ENCODE data around the gene LCE3E.
A peak's percentile ranks its signal among the peaks of the same experiment; 100 is the strongest.
"Not testable (repeated sequence)": the region's sequence is repeated elsewhere in the genome, so short reads cannot be mapped to it uniquely, and the experiment has no call there.

Gene LCE3E, protein sequence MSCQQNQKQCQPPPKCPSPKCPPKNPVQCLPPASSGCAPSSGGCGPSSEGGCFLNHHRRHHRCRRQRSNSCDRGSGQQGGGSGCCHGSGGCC

GRCh38 chr1:152566681-152567080 lies at the start of gene LCE3E:
LCE3E (minus strand) TSS chr1:152566780; CDS start chr1:152566208, 572 bp downstream.
- no peak for DNase-seq

DNA sequence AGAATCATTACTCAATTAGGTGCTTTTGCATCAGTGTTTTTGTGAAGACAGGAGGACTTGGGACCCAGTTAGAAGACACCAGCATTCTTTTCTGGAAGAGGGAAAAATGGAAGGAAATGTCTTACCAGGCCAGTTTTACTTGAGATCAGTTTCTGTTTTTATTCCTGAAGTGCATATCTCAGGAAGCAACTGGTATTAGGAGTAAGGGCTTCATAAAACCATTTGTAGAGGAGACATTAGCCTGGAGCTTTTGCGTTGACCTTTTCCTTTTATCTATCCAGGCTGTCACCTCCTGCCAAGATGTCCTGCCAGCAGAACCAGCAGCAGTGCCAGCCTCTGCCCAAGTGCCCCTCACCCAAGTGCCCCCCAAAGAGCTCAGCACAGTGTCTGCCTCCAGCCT lies 46.9 kb upstream of the LCE3E start, which contains the start of gene LCE3B:
Gene LCE3B (plus strand): TSS at position 301 of the 400 bp plus-strand sequence. CDS start 0 bp downstream, at position 301.
- no peak for DNase-seq

DNA sequence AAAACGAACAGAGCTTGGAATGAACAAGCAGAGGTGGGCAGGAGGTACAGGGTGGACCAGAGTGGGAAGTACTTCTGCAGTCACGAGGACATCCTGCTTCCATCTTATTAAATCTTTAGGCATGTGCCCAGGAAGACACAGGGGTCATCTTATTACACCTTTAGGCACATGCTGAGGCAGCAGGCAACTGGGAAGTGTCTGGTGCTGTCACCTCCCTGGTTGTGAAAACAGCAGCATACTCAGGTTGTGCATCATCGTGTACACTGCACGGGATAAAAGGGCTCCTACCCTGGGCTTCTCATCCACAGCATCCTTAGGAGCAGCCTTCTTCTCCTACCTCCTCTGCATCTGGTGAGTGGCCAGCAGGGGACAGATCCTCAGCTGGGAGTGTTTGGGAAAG lies 33.4 kb upstream of the LCE3E start, which contains the start of gene LCE3C:
Gene LCE3C (plus strand): TSS at position 301 of the 400 bp plus-strand sequence. CDS start 498 bp downstream, outside the sequence.
- no peak for DNase-seq

DNA sequence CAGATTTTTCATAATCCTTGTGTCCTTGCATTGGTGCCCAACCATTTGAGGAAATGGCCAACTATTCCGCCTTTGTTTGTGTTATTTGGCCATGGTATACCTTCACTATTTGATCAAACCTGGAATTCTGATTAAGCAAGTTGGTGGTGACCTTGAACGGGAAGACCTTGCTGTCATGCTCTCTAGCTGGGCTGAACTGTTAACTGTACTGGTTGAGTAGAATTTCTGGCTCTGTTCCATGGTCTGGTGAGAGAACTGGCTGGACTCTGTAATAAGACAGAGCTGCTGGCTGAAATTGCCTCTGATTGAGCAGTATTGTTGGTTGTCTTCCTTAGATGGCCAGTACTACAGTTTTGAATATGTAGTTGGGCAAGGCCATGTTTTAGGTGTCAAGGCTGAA lies 30.4 kb upstream of the LCE3E start:
- no peak for DNase-seq

GRCh38 chr1:152585586-152585985 lies 19.0 kb upstream of the LCE3E start:
- no peak for DNase-seq

GRCh38 chr1:152582647-152583046 lies 16.1 kb upstream of the LCE3E start:
- no peak for DNase-seq

- no peak for DNase-seq
These were observed 13.9 kb upstream of the LCE3E start, which contains the start of gene LCE3D for GRCh38 chr1:152580433-152580832. LCE3D (minus strand) TSS chr1:152580516; CDS start chr1:152579936, 580 bp downstream.

DNA sequence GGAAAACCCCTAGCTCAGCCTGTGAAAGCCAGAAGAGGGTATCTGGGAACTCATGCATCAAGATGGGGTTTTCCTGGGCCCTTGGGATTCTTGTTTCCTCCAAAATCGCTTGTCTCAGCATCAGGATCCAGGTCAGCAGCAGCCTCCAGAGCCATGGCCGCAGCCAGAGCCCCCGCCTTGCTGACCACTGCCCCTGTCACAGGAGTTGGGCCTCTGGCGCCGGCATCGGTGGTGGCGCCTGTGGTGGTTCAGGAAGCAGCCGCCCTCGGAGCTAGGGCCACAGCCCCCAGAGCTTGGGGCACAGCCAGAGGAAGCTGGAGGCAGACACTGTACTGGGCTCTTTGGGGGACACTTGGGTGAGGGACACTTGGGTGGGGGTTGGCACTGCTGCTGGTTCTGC lies 12.9 kb upstream of the LCE3E start:
- not testable (repeated sequence) for DNase-seq

DNA sequence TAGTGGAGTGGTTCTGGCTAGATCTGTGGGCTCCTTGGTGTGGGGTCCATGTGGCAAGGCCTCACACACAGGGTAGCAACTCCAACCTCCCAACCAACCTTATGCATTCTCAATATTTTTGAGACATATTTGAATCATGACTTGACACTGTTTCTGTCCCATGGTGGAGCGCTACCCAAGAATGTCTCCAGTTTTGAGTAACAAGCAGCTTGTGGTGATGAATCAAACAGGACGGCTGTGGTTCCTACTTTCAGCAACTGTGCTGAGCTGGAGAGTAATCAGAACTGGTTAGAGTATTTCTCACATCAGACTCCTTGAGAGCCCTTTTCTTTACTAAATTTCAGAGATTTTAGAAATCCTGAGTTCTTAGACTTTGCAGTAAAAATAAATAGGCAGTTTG lies 10.6 kb upstream of the LCE3E start:
- no peak for DNase-seq

DNA sequence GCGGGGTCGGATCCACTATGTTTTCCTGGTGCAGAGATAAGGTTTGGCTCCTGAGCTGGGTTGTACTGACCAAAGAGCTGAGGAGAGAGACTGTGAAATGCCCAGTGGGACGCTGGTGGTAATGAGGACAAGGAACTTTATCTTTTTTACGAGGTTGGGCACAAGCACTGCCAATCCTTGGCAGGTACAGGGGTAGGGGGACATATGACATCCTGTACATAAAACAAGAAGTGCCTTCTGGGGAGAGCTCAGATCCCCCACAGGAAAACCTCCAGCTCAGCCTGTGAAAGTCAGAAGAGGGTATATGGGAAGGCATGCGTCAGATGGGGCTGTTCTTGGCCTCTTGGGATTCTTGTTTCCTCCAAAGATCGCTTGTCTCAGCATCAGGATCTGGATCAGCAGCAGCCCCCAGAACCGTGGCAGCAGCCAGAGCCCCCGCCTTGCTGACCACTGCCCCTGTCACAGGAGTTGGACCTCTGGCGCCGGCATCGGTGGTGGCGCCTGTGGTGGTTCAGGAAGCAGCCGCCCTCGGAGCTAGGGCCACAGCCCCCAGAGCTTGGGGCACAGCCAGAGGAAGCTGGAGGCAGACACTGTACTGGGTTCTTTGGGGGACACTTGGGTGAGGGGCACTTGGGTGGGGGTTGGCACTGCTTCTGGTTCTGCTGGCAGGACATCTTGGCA lies 905 bp downstream of the LCE3E start:
- no peak for DNase-seq

- no peak for DNase-seq
These were observed 1.5 kb downstream of the LCE3E start for GRCh38 chr1:152565115-152565514.

DNA sequence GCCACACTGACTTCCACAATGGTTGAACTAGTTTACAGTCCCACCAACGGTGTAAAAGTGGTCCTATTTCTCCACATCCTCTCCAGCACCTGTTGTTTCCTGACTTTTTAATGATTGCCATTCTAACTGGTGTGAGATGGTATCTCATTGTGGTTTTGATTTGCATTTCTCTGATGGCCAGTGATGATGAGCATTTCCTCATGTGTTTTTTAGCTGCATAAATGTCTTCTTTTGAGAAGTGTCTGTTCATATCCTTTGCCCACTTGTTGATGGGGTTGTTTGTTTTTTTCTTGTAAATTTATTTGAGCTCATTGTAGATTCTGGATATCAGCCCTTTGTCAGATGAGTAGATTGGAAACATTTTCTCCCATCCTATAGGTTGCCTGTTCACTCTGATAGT lies 18.2 kb downstream of the LCE3E start:
- DNase-seq: not testable (repeated sequence)

DNA sequence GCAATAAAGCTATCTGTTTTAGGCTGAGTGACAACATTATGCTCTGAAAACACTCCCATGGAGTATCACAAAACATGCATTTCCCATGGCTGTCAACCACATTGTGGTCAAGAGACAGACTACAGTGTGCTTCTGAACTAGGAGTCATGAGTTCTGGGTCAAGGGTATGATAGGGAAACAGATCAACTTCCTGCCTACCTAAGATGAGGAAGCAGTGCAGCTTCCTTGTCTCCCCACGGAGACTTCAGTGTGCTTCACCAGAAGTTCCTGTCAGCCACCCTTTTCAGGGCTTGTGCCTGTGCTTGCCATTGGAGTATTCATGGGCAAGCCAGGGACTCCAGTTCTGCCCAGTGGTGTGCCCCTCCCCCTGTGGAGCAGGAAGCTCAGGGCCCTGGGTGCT lies 19.9 kb downstream of the LCE3E start:
- DNase-seq: no peak

DNA sequence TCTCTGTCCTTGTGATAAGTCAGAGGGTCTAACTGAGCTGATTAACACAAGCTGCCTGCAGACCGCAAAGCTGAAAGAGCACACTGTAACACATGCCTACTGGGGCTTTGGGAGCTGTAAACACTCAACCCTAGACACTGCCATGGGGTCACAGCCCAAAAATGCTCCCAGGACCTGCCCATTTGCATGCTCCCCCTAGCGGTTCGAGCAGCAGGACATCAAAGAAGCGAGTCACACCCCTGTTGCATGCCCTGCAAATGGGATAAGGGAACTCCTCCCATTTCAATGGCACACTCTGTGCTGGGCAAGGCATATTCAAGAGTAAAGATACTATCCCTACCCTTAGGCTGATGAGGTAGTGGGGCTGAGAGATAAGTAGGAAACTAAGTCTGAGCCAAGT lies 22.8 kb downstream of the LCE3E start:
- DNase-seq: no peak

DNA sequence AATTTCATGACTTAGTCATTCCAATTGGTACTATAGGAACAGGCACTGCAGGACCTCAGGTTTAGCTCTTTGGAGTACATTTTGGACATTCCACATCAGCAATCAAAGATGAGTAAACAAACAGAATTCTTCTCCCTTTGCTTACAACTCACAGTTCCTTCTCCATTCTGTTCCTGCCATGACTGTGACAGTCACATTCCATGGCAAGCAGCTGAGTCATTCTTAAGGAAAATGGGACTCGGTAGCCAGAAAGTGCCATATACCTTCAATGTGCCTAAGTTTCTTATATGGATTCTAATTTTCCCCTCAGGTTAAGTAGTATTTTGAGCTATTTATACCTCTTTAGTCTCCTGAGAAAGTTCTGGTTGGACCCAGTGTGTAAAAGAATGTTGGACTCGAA lies 26.7 kb downstream of the LCE3E start:
- no peak for DNase-seq

- no peak for DNase-seq
These were observed 29.1 kb downstream of the LCE3E start for GRCh38 chr1:152537496-152537895.

DNA sequence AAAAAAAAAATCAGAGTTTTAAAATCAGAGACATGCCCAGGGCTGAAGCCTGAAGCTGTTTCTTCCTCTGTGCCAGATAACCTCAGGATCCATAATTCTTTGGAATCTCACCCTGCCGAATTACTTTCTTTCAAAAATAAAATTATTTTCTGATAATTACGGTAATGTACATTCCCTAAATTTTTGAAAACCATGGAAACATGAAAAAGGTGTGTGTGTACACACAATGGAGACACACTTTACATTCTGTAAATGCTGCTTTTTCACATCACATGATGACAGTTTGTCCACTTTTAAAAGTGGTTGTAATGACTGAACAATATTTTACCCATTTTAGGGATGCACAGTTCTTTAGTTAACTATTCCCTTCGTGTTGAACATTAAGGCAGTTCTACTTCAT lies 30.8 kb downstream of the LCE3E start:
- no peak for DNase-seq

- DNase-seq: peak; percentile 13
These were observed 33.1 kb downstream of the LCE3E start for GRCh38 chr1:152533327-152533938.

DNA sequence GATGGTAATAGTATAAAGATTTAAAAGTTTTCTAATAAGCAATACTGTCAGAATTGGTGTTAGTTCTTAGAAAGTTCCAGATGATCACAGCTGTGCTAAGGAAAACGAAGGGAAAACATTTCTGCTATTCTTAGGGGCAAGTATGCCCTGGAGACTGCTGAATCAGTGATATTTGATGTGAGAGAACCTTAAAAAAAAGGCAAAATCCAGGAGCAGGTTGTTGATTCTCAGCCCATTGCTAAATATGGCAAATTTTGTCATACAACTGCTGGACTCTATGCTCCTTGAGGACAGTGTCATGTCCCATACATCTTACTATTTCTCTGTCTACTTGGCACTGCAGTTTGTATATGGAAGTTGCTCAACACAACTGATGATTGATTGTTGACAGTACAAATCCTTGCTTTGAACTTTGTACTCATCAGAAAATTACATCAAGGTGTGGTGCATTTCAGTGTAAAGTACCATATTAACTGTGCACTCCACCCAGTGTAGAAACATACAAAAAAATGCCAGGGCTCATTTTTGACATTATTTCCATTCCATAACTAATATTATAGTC lies 41.4 kb downstream of the LCE3E start:
- no peak for DNase-seq

GRCh38 chr1:152520561-152521090 lies 46.0 kb downstream of the LCE3E start:
- DNase-seq: no peak

GRCh38 chr1:152519851-152520250 lies 46.7 kb downstream of the LCE3E start:
- DNase-seq: no peak

DNA sequence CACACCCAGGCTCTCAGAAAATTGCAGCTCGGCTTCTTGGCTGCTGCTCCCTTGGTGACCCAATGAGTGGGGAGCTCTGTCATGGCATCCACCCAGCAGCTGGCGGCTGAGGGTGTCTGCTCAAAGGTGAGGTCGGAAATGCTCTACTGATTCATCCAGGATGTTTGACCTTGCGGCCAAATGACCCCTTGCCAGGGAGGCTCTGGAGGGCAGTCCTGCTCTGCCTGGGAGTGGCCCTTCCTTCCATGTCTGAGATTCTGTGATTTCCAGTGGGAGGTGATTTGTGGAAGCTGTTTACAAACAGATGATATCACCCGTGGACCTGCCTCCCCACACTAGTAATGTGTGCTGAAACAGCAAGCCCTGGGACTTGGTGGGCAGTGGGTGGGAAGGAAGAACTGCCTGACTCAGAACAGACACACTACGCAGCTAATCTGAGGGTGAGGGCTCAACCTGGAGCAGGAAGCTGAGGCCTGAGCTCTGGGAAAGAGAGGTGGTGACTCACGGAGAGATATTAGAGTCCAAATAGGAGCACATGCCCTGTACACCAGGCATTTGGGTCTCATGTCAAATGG lies 49.3 kb downstream of the LCE3E start:
- DNase-seq: no peak

- DNase-seq: no peak
These were observed 50.5 kb downstream of the LCE3E start for GRCh38 chr1:152516082-152516481.
